Adipocyte (in vitro differentiated cells): ENCODE data around the gene NOG.
A peak's percentile ranks its signal among the peaks of the same experiment; 100 is the strongest.

ENCODE experiments used
- DNase-seq: peaks from one replicate; pipeline ENCODE4 v3.0.0-alpha.2; 2015; ENCODE audit warnings: low read depth
- H3K27me3 ChIP-seq: replicated peaks from 2 replicates; pipeline ENCODE4 v1.7.0; 2013; ENCODE audit warnings: mild to moderate bottlenecking, low read length, moderate library complexity; ENCODE audit not compliant: control insufficient read depth, insufficient read depth
- H3K36me3 ChIP-seq: 2 replicates; pipeline ENCODE4 v1.7.0; 2013; ENCODE audit warnings: low read length, mild to moderate bottlenecking, moderate library complexity; ENCODE audit not compliant: control insufficient read depth, insufficient read depth, severe bottlenecking
- H3K4me1 ChIP-seq: 2 replicates; pipeline ENCODE4 v1.7.0; 2013; ENCODE audit warnings: mild to moderate bottlenecking, low read length, moderate library complexity; ENCODE audit not compliant: control insufficient read depth, insufficient read depth
- H3K4me3 ChIP-seq: 2 replicates; pipeline ENCODE4 v1.7.0; 2013; ENCODE audit warnings: mild to moderate bottlenecking, low read length, moderate library complexity
- H3K9ac ChIP-seq: 2 replicates; pipeline ENCODE4 v1.7.0; 2013; ENCODE audit warnings: mild to moderate bottlenecking, low read length, moderate library complexity
- H3K9me3 ChIP-seq: 2 replicates; pipeline ENCODE4 v1.7.0; 2013; ENCODE audit warnings: mild to moderate bottlenecking, low read length, moderate library complexity; ENCODE audit not compliant: control insufficient read depth

NOG gene

DNA sequence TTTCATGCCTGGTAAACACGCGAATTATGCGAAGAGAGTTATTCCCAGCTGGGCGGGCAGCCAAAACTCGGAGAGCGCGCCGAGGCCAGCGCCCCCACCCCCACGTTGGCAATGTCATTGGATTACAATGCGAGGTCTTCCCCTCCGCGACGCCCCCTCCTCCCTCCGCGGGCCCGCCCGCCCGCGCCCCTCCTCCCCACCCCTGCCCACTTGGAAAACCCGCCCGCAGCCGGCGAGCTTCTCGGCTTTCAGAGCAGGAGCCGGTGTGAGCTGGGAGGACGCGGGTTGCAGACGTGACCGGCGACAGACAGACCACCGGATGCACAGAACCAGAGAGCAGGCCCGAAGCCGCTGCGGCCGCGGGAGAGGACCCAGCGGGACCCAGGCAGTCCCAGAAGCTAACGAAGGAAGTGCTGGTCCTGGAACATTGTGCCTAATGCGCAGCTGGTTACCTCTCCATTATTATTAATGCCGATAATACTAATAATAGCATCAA lies 4.0 kb downstream of the NOG start:
- Histone ChIP-seq H3K9ac (no peak overlapping the region), H3K4me1 (peaks cover 17% of the 10 kb centered on the region), H3K4me3 (peak overlapping the region; percentile 59), H3K9me3 (no peaks in the 10 kb centered on the region), H3K36me3 (no peaks in the 10 kb centered on the region), H3K27me3 (peaks cover 19% of the 10 kb centered on the region)
- peak; percentile 62 for DNase-seq

GRCh38 chr17:56598466-56598865 lies 5.0 kb downstream of the NOG start:
- H3K4me3 ChIP-seq: no peak overlapping the region
- H3K27me3 ChIP-seq: peaks cover 19% of the 10 kb centered on the region
- no peak overlapping the region for H3K9ac ChIP-seq
- no peaks in the 10 kb centered on the region for H3K9me3 ChIP-seq
- no peaks in the 10 kb centered on the region for H3K36me3 ChIP-seq
- DNase-seq: peak; percentile 30
- peaks cover 17% of the 10 kb centered on the region for H3K4me1 ChIP-seq

DNA sequence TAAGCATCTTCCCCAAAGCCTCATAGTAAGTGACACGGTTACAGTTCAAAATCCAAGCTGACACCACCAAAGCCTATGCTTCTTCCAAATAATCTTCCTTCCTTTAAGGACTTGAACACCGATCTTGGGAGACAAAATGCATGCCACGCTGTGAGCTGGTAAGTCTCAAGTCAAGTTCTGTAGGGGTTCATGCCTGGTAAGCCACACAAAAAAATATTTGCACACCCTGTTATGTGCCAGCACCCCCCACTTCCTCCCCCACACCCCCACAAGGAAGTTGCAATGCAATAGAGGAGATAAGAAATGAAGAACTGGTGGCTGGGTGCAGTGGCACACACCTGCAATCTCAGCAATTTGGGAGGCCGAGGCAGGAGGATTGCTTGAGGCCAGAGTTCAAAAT lies 5.6 kb downstream of the NOG start:
- H3K4me1 ChIP-seq: peaks cover 16% of the 10 kb centered on the region
- H3K9me3 ChIP-seq: no peaks in the 10 kb centered on the region
- H3K4me3 ChIP-seq: no peak overlapping the region
- DNase-seq: no peak
- peaks cover 19% of the 10 kb centered on the region for H3K27me3 ChIP-seq
- no peak overlapping the region for H3K9ac ChIP-seq
- no peaks in the 10 kb centered on the region for H3K36me3 ChIP-seq

DNA sequence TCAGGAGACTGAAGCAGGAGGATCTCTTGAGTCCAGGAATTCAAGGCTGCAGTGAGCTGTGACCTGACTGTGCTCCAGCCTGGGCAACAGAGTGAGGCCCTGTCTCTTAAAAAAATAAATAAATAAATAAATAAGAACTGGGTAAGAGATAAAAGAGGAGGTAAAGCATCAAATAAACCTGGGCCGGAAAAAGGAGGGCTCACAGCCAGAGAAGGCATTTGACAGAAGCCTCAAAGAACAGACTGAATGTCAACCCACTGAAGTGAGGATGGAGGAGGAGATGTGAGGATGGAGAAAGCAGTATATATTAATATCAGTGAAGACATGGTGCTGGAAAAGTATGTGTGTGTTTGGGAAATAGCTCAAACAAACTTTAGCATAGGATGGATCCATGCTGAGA lies 6.1 kb downstream of the NOG start:
- peaks cover 19% of the 10 kb centered on the region for H3K27me3 ChIP-seq

DNA sequence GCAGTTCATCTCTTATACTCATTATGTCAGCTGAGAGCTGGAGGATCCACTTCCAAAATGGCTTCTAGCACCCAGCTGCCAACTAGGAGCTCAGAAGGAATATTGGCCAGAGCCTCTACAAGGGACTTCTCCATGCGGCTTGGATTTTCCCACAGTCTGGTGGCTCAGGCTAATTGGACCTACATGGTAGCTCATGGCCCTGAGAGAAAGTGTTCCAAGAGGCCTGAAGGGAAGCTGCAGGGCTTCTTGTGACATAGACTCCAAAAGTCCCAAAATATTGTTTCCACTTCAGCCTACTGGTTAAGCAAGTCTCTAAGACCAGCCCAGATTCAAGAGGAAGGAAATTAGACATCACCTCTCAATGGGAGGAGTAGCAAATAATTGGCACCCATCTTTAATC lies 6.8 kb downstream of the NOG start:
- DNase-seq: no peak
- Histone ChIP-seq H3K36me3 (no peaks in the 10 kb centered on the region), H3K9me3 (no peaks in the 10 kb centered on the region), H3K9ac (no peak overlapping the region), H3K4me3 (no peak overlapping the region), H3K27me3 (peaks cover 19% of the 10 kb centered on the region), H3K4me1 (peaks cover 12% of the 10 kb centered on the region)

More for the DNA sequence above, 6.1 kb downstream of the NOG start:
- H3K9ac ChIP-seq: no peak overlapping the region
- no peak for DNase-seq
- no peaks in the 10 kb centered on the region for H3K9me3 ChIP-seq
- H3K4me1 ChIP-seq: peaks cover 12% of the 10 kb centered on the region
- no peaks in the 10 kb centered on the region for H3K36me3 ChIP-seq
- H3K4me3 ChIP-seq: no peak overlapping the region

DNA sequence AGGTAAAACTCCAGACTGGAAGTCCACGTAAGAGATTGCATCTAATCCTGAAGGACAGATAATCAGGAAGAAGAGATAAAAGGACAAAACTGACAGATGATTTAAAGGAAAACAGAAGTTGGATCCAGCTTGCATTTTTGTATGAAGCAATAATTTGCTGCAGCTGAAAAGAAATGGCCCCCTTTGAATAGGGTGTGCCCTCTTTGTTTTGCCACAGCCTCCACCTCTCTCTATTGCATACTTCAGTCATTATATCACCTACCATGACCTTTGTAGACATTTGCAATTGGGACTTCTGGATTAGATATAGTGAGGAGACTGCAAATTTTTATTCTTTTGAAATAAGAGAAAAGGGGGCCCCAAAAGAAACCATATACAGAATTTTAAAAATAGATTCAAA lies 8.1 kb downstream of the NOG start:
- peak; percentile 7 for DNase-seq
- Histone ChIP-seq H3K9ac (no peak overlapping the region), H3K4me1 (peaks cover 8% of the 10 kb centered on the region), H3K27me3 (peaks cover 20% of the 10 kb centered on the region), H3K4me3 (no peak overlapping the region), H3K9me3 (no peaks in the 10 kb centered on the region), H3K36me3 (no peaks in the 10 kb centered on the region)

GRCh38 chr17:56602292-56603130 lies 9.0 kb downstream of the NOG start:
- peaks cover 4% of the 10 kb centered on the region for H3K4me1 ChIP-seq
- H3K27me3 ChIP-seq: peaks cover 25% of the 10 kb centered on the region
- H3K4me3 ChIP-seq: no peak overlapping the region
- DNase-seq: no peak
- peaks cover 4% of the 10 kb centered on the region for H3K9me3 ChIP-seq
- no peaks in the 10 kb centered on the region for H3K36me3 ChIP-seq
- H3K9ac ChIP-seq: no peak overlapping the region

- H3K9me3 ChIP-seq: peaks cover 4% of the 10 kb centered on the region
- no peaks in the 10 kb centered on the region for H3K4me1 ChIP-seq
- no peak overlapping the region for H3K9ac ChIP-seq
- peaks cover 24% of the 10 kb centered on the region for H3K27me3 ChIP-seq
- no peak overlapping the region for H3K4me3 ChIP-seq
- H3K36me3 ChIP-seq: no peaks in the 10 kb centered on the region
- DNase-seq: no peak
These were observed 10.2 kb downstream of the NOG start for GRCh38 chr17:56603486-56604238.

DNA sequence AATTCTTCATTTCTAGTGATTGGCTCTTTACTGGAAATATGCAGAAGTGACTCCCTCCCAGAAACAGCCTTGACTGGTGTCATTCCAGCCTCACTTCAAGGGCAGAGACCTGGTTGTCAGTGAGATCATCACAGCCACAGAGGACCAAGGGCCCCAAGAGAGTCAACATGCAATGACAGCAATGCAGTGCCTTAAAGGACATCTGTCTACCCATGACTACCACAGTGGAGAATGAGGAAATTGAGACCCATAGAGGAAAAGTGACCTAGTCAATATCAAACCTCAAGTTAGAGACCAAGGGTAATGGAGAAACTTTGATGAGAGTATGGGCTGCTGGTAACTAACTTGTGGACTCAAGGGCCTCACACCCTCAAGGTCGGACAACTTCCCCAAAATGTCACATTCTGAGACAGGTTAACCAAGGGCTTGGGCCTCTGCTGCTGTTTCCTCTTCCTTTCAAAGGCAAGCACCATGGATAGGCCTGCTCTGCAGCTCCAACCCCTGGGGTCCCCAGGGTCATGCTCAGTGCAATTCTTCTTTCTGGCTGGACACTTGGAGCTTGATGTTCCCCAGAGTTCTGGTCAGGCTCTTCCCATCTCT lies 11.3 kb downstream of the NOG start:
- H3K27me3 ChIP-seq: peaks cover 21% of the 10 kb centered on the region
- DNase-seq: no peak

GRCh38 chr17:56608944-56609343 lies 15.4 kb downstream of the NOG start:
- H3K36me3 ChIP-seq: no peaks in the 10 kb centered on the region
- H3K4me1 ChIP-seq: no peaks in the 10 kb centered on the region
- H3K27me3 ChIP-seq: peaks cover 35% of the 10 kb centered on the region
- DNase-seq: no peak
- H3K4me3 ChIP-seq: no peak overlapping the region
- no peak overlapping the region for H3K9ac ChIP-seq
- peaks cover 4% of the 10 kb centered on the region for H3K9me3 ChIP-seq

More for the DNA sequence above, 11.3 kb downstream of the NOG start:
- Histone ChIP-seq H3K4me1 (no peaks in the 10 kb centered on the region), H3K4me3 (no peak overlapping the region), H3K9me3 (peaks cover 4% of the 10 kb centered on the region), H3K36me3 (no peaks in the 10 kb centered on the region), H3K9ac (no peak overlapping the region)

GRCh38 chr17:56610321-56610720 lies 16.8 kb downstream of the NOG start:
- no peaks in the 10 kb centered on the region for H3K36me3 ChIP-seq
- peaks cover 4% of the 10 kb centered on the region for H3K9me3 ChIP-seq
- no peak overlapping the region for H3K4me3 ChIP-seq
- no peak overlapping the region for H3K9ac ChIP-seq
- H3K27me3 ChIP-seq: peaks cover 38% of the 10 kb centered on the region
- H3K4me1 ChIP-seq: no peaks in the 10 kb centered on the region
- no peak for DNase-seq
